ENCODE results near the gene TRPM5. TPM values are rescaled to one million over a fixed set of nuclear protein-coding genes. Genes with fewer than 3 reads are reported as not detected.

TRPM5 gene
- total RNA-seq, 1 experiment from 2014 or later, result not detected

GRCh38 chr11:2452321-2453012, 8.2 kb upstream of the TRPM5 start:
- no peak for DNase-seq (ENCODE audit: low spot score)

DNA sequence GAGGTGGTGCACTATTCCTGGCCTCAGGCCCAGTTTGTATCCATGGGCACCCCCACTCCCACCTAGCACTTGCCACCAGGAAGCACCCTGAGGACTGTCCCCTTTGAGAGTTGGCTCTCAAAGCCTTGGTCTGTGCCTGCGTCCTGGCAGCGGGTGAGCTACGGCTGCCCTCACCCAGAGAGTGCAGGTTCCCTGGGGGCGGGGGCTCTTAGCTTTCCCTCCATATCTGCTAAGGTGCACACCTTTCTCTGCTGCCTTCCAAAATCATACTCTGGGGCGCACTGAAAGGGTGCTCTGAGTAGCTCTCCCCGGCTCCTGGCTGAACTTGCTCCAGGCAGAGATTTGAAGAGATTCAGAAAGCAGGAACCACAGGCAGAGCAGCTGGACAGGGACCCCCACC, 7.6 kb upstream of the TRPM5 start:
- no peak for DNase-seq (ENCODE audit: low spot score)

- DNase-seq (ENCODE audit: low spot score), result no peak
These were observed 7.0 kb upstream of the TRPM5 start for GRCh38 chr11:2451336-2451735.

DNA sequence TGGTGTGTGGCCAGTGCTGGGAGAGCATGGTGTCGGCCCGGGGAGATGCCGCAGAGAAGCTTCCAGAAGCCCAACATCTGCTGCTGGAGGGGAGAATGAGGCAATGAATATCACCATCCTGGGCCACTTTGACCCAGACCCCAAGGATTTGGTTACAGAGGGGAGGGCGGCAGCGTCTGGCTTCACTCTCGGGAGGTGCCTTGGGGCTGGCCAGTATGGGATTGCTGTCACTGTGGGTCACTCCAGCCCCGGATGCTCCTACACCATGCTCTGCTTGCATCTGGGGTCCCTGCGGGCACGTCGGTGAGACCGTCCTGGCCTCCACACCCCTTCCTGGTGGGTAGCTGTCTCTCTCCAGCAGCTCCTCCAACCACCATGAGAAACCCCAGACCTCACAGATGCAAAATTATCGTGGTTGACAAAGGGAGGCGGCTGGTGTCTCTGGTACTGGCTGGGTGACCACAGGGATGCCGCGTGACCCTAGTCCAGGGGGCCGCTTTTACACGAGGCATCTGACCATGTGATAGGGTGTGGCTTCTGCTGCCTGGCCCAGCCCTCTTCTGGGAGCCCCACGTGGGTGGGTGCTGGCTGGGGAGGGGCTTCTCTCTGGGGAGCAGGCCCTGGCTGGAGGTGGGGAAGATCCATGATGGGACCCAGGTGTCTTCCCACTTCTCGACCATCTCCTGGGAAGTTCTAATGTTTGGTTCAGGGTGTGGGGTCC, 6.2 kb upstream of the TRPM5 start:
- DNase-seq (ENCODE audit: low spot score), result no peak

DNA sequence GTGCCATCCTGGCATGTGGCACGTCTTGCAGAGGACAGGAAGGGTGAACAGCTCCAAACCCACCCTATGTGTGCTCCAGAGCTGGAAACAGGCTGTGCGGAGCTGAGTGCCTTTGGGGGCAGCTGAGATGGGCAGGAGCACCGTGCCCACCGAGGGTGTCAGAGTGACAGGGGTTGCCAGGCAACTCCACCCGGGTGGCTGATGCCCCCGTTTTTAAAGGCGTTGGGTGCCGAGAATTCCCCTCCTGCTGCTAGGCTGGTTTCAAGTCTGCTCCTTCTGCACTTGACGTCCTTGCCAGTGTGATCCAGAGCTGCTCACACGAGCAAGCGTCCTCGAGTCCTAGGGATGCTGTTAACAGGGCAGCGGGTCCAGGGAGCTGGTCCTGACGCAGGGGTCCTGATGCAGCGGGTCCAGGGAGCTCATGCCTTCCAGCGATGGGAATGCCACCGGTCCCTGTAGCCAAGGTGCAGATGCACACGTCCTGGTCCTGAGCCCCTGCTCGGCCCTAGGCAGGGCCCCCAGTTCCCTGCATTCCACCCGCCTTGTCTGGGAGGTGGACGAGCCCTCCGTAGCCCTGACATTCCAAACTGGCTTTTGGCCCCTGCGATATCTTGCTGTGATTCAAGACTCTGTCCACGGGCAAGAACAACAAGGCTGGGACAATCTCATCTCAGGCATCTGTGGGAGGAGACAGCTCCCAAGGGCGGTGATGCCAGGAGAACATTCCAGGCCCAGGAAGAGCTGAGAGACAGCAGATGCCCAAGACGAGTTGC, 5.4 kb upstream of the TRPM5 start:
- no peak for DNase-seq (ENCODE audit: low spot score)

GRCh38 chr11:2448661-2449547, 4.6 kb upstream of the TRPM5 start:
- DNase-seq (ENCODE audit: low spot score), result no peak

DNA sequence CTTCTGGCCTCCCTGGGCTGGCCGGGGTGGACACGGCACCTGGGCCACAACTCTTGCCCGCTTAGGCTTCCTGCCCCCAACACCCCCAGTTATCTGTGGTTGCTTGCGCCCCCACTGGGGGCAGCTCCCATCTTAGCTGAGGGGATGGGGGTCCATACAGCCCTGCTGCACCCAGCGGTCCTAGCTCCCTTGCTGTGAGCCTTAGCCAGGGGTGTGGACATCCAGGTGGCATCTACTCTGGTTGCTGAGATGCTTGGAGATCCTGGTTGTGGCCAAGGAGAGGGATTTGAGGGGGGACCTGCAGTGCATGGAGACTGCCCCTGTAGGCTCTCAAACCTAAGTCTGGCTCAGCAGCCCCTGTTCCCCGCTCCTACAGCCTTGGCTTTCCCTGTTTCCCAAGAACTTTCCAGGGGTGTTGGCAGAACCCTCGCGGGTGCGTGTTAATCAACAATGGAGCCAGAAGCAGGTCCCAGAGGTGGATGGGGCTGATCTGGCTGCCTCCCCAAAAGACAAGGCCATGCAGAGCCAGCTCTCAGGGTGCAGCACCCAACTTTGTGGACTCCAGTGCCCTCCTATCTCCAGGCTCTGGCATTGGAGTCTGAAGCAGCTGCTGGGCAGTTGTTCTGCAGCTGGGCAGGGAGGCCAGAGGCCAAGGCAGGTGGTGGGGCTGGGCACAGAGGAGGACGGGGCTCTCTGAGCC, 3.8 kb upstream of the TRPM5 start:
- no peak for DNase-seq (ENCODE audit: low spot score)

DNA sequence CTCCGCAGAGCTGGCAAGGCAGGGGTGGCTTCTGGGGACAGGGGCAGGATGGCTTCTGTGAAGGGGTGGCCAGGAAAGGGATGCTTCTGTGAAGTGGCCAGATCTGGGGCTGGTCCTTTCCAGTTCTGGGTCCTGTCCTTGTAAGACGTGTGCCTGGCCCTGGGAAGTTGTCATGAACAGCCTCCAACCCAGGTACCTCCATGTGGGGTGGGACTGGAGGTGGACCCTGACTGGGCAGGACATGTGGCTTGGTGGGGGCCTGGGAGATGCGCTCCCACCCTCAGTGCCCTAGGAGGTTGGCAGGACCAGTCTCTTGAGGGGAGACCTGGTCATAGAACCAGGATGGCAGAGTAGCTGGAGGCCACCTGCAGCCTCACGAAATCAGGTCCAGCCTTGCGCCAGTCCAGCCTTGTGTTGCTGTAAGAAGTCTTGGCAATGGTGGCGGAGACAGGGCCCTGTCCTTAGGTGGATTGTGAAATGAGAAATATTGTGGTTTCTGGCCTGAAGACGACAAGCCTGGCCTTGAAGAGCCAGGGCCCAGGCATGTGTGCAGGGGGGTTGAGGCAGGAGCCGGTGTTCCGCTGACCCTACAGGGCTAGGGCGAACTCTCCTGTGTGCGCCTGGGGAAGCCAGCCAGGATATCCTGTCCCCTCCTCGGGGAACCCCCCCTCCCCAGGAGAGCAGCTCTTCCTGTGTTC, 3.1 kb upstream of the TRPM5 start:
- DNase-seq (ENCODE audit: low spot score), result no peak

DNA sequence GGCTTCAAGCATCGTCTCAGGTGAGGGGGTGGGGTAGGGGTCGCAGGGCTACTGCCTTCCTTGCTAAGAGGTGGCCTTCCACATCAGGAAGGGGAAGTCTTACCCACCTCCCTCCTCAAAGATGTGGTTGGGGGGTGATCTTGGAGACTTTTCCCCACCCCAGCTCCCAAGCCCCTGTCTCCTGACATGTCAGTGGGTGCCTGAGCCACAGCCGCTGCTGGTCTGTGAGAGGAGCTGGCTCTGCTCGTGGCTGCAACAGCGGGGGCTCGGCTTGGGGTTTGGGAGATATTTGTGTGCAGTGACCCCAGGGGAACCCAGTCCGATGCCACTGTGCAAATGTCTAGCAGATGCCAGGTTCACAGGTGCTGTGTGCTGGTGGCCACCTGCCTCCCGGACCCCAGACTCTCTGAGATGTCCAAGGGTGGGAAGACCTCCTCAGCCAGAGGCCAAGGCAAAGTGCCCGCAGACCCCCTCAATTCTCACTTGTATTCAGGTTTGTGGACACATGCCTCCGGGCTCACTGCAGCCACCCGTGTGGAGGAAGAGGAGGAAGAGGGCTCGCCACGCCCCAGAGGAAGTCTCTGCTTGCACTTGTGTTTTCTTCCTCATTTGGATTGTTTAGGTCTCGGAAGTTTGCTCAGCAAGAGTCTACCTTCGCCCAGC, 2.4 kb upstream of the TRPM5 start:
- DNase-seq (ENCODE audit: low spot score), result no peak

DNA sequence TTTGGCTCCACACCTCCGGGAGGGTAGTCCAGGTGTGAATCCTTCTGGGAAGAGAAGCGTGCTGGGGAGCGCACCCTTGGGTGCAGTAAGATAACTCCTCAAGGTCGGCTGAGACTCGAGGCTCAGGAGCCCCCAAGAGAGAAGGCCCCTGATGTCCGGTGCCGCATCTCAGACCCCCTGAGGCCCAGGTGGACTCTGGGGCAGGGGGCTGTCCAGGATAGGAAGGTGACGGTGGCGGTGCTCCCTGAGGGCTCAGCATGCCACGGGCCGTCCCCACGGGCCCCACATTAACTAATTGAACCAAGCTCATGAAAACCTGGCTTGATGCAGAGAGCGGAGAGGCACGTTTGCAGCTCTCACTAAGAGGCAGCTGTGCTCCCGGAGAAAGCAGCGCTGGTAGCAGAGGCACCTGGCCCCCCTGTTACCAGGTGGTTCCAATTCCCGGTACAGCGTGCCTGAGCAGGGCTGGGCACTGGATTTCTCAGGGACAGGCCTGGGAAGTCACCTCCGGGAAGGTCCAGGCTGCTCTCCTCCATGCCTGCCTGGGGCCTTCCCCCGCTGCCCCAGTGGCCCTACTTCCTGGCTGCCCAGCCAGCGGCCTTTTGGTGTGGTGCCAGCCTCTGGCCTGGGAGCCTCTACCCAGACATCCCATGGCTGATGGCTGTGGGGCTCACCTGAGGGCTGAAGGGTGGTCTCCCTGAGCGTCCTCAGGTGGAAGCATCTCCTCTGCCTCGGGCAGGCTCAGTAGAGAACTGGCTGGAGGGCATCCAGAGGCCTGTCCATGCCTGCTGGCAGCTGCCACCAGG, 1.6 kb upstream of the TRPM5 start:
- DNase-seq (ENCODE audit: low spot score), result no peak

GRCh38 chr11:2444821-2445745, 769 bp upstream of the TRPM5 start, which contains the start of gene KCNQ1:
KCNQ1 (plus strand) TSS chr11:2445008; CDS start chr11:2445099, 91 bp downstream.
- DNase-seq (ENCODE audit: low spot score), result no peak

DNA sequence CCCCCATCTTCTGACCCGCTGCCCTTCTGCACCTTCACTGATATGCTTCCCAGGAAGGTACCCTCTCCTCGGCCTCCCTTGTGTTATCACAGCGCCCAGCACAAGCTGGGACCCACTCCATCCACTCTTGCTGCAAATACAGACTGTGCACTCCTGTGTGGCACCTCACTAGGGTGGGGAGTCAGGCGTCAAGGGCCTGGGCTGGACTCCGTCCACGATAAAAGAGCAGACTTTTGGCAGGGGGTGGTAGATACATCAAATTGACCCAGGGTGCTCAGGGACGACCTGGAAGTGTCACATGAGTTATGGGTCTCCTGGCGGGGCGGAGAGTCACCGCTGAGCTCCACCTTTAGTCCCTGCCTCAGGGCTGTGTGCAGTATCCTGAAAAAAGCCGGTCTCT, 908 bp downstream of the TRPM5 start:
- no peak for DNase-seq (ENCODE audit: low spot score)

- no peak for DNase-seq (ENCODE audit: low spot score)
These were observed 1.7 kb downstream of the TRPM5 start for GRCh38 chr11:2442589-2442988.

- DNase-seq (ENCODE audit: low spot score), result no peak
These were observed 3.1 kb downstream of the TRPM5 start for GRCh38 chr11:2441171-2441570.

DNA sequence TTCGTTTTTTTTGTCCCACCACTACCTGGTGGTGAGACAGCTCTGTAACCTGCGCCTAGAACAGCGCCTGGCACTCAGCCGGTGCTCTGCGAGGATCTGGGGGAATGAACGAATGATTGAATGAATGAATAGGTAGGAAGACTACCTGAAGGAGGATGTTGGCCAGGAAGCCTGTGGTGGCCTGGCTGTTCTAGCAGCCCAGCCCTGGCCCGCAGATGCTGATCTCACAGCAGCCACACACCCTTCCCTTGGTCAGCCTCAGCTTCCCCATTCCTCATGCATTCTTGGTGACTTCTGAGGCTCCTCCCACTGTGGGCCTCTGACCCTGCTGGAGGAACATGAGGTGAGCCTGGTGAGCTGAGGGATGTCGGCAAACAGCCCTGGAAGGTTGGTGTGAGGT, 3.7 kb downstream of the TRPM5 start:
- DNase-seq (ENCODE audit: low spot score), result no peak

- DNase-seq (ENCODE audit: low spot score), result no peak
These were observed 4.5 kb downstream of the TRPM5 start for GRCh38 chr11:2439820-2440219.

DNA sequence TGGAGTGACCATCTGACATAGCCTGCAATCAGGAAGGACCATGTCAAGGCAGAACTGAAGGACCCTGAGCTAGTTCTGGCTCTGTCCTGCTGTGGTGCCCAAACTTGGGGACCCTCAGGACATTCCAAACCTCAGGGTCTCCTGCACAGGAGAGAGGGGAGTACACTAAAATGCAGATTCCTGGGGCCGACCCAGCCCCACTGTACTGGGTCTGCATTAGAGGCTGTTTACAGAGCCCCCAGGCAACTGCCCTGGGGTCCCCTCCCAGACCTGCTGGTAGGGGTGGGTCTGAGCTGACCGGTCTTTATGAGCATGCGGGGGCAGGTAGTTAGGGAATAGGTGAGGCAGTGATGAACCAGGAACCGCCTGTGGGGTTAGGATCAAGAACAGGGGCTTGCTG, 6.8 kb downstream of the TRPM5 start:
- no peak for DNase-seq (ENCODE audit: low spot score)

- no peak for DNase-seq (ENCODE audit: low spot score)
These were observed 7.7 kb downstream of the TRPM5 start for GRCh38 chr11:2436521-2437031.

All from H4 (cell line).